ENCODE data around the gene FEM1A. TPM values are rescaled to one million over a fixed set of nuclear protein-coding genes. Genes with fewer than 3 reads are reported as not detected.
"Not testable (repeated sequence)": the region's sequence is repeated elsewhere in the genome, so short reads cannot be mapped to it uniquely, and the experiment has no call there.

FEM1A gene
- total RNA-seq, 2 experiments from 2014 or later = 10.2 to 10.3 TPM

DNA sequence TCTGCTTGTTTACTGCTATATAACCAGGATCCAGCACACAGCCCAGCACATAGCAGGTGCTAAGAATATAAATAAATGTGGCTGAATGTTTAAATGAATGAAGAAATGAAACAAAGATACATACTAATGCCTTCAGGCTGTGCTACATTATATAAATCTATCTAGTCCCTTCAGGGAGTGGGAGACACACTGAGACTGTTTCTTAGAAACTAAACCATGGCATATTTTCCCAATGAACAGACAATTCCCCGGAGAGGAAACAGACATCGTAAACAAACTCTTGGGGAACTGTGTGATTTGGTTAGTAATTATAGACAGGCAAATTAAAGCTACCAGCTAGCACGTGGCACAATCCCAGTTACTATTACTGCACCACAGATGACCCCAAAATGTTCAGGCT is 9.7 kb upstream of the FEM1A start:
- no peaks in the 10 kb centered on the region for H3K36me3 Mint-ChIP-seq (ENCODE audit: low read depth)
- H3K4me1 Mint-ChIP-seq = no peaks in the 10 kb centered on the region
- DNase-seq = no peak
- CTCF ChIA-PET = interaction anchor here (1.8 kb wide), 1 partner anchor 9 kb away, joined by 12 read pairs; the partner anchor contains the start of gene FEM1A
- H3K4me3 Mint-ChIP-seq = no peak overlapping the region
- no peak overlapping the region for H3K27ac Mint-ChIP-seq
- POLR2A ChIA-PET = no interaction called here
- H3K9me3 Mint-ChIP-seq = no peaks in the 10 kb centered on the region
- peaks cover 8% of the 10 kb centered on the region for H3K27me3 Mint-ChIP-seq

DNA sequence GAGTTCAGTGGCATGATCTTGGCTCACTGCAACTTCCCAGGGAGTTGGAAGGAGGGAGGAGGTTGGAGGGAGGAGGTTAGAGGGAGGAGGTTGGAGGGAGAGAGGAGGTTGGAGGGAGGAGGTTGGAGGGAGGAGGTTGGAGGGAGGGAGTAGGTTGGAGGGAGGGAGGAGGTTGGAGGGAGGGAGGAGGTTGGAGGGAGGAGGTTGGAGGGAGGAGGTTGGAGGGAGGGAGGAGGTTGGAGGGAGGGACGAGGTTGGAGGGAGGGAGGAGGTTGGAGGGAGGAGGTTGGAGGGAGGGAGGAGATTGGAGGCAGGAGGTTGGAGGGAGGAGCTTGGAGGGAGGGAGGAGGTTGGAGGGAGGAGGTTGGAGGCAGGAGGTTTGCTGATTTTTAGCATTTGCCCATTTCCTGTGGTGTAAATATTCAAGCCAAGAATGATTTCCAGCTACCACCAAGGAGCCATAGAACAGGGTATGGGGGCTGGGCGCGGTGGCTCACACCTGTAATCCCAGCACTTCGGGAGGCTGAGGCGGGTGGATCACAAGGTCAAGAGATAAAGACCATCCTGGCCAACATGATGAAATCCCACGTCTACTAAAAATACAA is 5.0 kb upstream of the FEM1A start:
- H3K9me3 Mint-ChIP-seq; DNase-seq; H3K27me3 Mint-ChIP-seq; H3K4me1 Mint-ChIP-seq; POLR2A ChIA-PET; H3K4me3 Mint-ChIP-seq; H3K36me3 Mint-ChIP-seq (ENCODE audit: low read depth); H3K27ac Mint-ChIP-seq: not testable (repeated sequence)
- CTCF ChIA-PET = interaction anchor here (0.8 kb wide), 1 partner anchor 23 kb away, joined by 5 read pairs; no protein-coding TSS in a partner anchor

GRCh38 chr19:4792019-4792865 is 708 bp downstream of the FEM1A start:
- H3K4me1 Mint-ChIP-seq = peaks cover 43% of the 10 kb centered on the region
- ChIA-PET POLR2A (interaction anchor here (1.0 to 2.7 kb wide), 8 partner anchors 8 to 830 kb away, joined by 3 to 16 read pairs (median 5); partner anchors contain the start of genes DPP9, PLIN3, SAFB and SAFB2), CTCF (interaction anchor here (0.6 to 4.4 kb wide), 17 partner anchors 9 to 321 kb away, joined by 3 to 93 read pairs (median 5); partner anchors contain the start of genes DPP9, HDGFL2 and KDM4B)
- H3K4me3 Mint-ChIP-seq = peak overlapping the region; percentile 80
- peak overlapping the region; percentile 26 for H3K27ac Mint-ChIP-seq
- H3K27me3 Mint-ChIP-seq, H3K9me3 Mint-ChIP-seq, DNase-seq: not testable (repeated sequence)
- H3K36me3 Mint-ChIP-seq (ENCODE audit: low read depth) = peaks cover 34% of the 10 kb centered on the region

DNA sequence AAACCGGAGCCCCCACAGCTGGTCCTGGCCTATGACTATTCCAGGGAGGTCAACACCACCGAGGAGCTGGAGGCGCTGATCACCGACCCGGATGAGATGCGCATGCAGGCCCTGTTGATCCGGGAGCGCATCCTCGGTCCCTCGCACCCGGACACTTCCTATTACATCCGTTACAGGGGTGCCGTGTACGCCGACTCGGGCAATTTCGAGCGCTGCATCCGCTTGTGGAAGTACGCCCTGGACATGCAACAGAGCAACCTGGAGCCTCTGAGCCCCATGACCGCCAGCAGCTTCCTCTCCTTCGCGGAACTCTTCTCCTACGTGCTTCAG is 1.3 kb downstream of the FEM1A start:
- Mint-ChIP-seq H3K36me3 (ENCODE audit: low read depth) (peaks cover 34% of the 10 kb centered on the region), H3K4me1 (peaks cover 43% of the 10 kb centered on the region), H3K27ac (peak overlapping the region; percentile 16), H3K4me3 (peak overlapping the region; percentile 80)
- not testable (repeated sequence) for DNase-seq, H3K27me3 Mint-ChIP-seq, H3K9me3 Mint-ChIP-seq
- CTCF ChIA-PET = interaction anchor here (1.1 kb wide), 1 partner anchor 17 kb away, joined by 5 read pairs; no protein-coding TSS in a partner anchor
- POLR2A ChIA-PET = interaction anchor here (1.3 kb wide), 1 partner anchor 51 kb away, joined by 3 read pairs; no protein-coding TSS in a partner anchor

- POLR2A ChIA-PET, H3K9me3 Mint-ChIP-seq, H3K27me3 Mint-ChIP-seq, H3K27ac Mint-ChIP-seq, DNase-seq: not testable (repeated sequence)
- Mint-ChIP-seq H3K4me3 (peak overlapping the region; percentile 80), H3K36me3 (ENCODE audit: low read depth) (peaks cover 34% of the 10 kb centered on the region), H3K4me1 (peaks cover 43% of the 10 kb centered on the region)
- CTCF ChIA-PET = interaction anchor here (0.9 kb wide), 1 partner anchor 16 kb away, joined by 3 read pairs; no protein-coding TSS in a partner anchor
Observed at GRCh38 chr19:4793278-4793677, 1.7 kb downstream of the FEM1A start.

DNA sequence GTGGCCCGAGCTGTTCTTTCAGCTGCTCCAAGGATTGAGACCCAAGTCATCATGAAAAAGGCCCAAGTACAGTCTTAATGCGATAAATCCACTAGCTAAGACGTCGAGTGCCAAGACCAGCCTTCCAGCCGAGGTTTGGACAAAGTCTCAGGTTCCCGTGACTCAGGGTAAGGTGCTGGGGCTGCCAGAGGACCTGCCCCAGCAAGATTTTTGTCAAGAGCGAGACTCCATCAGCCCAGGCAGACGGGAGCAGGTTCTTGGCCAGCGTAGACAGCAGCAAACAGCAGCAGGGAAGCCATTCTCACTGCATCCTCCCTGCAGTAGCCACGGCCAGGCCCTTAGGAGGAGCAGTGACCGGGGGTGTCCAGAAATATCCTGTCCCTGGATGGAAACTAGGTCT is 3.4 kb downstream of the FEM1A start:
- ChIA-PET POLR2A (no interaction called here), CTCF (no interaction called here)
- no peak for DNase-seq
- no peaks in the 10 kb centered on the region for H3K27me3 Mint-ChIP-seq
- H3K27ac Mint-ChIP-seq = no peak overlapping the region
- no peaks in the 10 kb centered on the region for H3K9me3 Mint-ChIP-seq
- H3K36me3 Mint-ChIP-seq (ENCODE audit: low read depth) = peaks cover 37% of the 10 kb centered on the region
- H3K4me1 Mint-ChIP-seq = peaks cover 40% of the 10 kb centered on the region
- no peak overlapping the region for H3K4me3 Mint-ChIP-seq

DNA sequence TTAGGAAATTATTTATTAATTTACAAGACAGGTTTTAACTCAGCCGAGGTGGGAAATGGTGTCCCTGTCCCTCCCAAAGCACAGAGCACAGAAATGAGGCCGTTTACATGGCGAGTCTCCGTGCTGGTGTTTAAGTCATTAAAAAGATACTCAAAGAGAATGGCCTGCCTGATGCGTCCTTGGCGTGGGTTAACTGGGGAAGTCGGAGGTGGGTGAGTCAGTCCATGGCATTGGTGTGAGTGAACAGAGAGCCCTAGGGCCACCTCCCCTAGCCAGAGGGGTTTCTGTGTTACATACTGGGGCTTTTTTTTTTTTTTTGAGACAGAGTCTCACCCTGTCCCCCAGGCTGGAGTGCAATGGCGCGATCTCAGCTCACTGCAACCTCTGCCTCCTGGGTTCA is 3.9 kb downstream of the FEM1A start:
- H3K4me3 Mint-ChIP-seq = no peak overlapping the region
- H3K27ac Mint-ChIP-seq = no peak overlapping the region
- peaks cover 39% of the 10 kb centered on the region for H3K4me1 Mint-ChIP-seq
- peaks cover 37% of the 10 kb centered on the region for H3K36me3 Mint-ChIP-seq (ENCODE audit: low read depth)
- no peak for DNase-seq
- CTCF ChIA-PET = no interaction called here
- POLR2A ChIA-PET = no interaction called here
- no peaks in the 10 kb centered on the region for H3K27me3 Mint-ChIP-seq
- H3K9me3 Mint-ChIP-seq = no peaks in the 10 kb centered on the region

- Mint-ChIP-seq H3K9me3 (no peaks in the 10 kb centered on the region), H3K4me3 (no peak overlapping the region), H3K4me1 (peaks cover 9% of the 10 kb centered on the region), H3K27ac (no peak overlapping the region), H3K36me3 (ENCODE audit: low read depth) (peaks cover 15% of the 10 kb centered on the region), H3K27me3 (no peaks in the 10 kb centered on the region)
- DNase-seq = no peak
- CTCF ChIA-PET = interaction anchor here (0.6 to 5.8 kb wide), 4 partner anchors 9 to 73 kb away, joined by 3 to 32 read pairs (median 6); partner anchors contain the start of gene FEM1A
- POLR2A ChIA-PET = interaction anchor here (0.6 to 2.1 kb wide), 2 partner anchors 9 to 128 kb away, joined by 3 to 8 read pairs; partner anchors contain the start of gene FEM1A
Observed at GRCh38 chr19:4800591-4801081, 9.1 kb downstream of the FEM1A start.

GRCh38 chr19:4801085-4801619 is 9.6 kb downstream of the FEM1A start:
- no peak for DNase-seq
- peaks cover 11% of the 10 kb centered on the region for H3K36me3 Mint-ChIP-seq (ENCODE audit: low read depth)
- no peak overlapping the region for H3K4me3 Mint-ChIP-seq
- H3K4me1 Mint-ChIP-seq = peaks cover 7% of the 10 kb centered on the region
- H3K27me3 Mint-ChIP-seq = no peaks in the 10 kb centered on the region
- H3K9me3 Mint-ChIP-seq = no peaks in the 10 kb centered on the region
- H3K27ac Mint-ChIP-seq = no peak overlapping the region
- ChIA-PET CTCF (interaction anchor here (0.6 to 5.8 kb wide), 5 partner anchors 9 to 74 kb away, joined by 3 to 32 read pairs (median 3); partner anchors contain the start of gene FEM1A), POLR2A (interaction anchor here (0.6 to 2.1 kb wide), 2 partner anchors 10 to 128 kb away, joined by 3 to 8 read pairs; partner anchors contain the start of gene FEM1A)

- DNase-seq = no peak
- H3K4me3 Mint-ChIP-seq = no peak overlapping the region
- H3K27me3 Mint-ChIP-seq = no peaks in the 10 kb centered on the region
- CTCF ChIA-PET = interaction anchor here (1.2 kb wide), 1 partner anchor 68 kb away, joined by 4 read pairs; no protein-coding TSS in a partner anchor
- no peaks in the 10 kb centered on the region for H3K4me1 Mint-ChIP-seq
- peaks cover 4% of the 10 kb centered on the region for H3K36me3 Mint-ChIP-seq (ENCODE audit: low read depth)
- H3K27ac Mint-ChIP-seq = no peak overlapping the region
- POLR2A ChIA-PET = interaction anchor here (1.5 kb wide), 1 partner anchor 64 kb away, joined by 3 read pairs; no protein-coding TSS in a partner anchor
- no peaks in the 10 kb centered on the region for H3K9me3 Mint-ChIP-seq
Observed at GRCh38 chr19:4802711-4803110, 11.2 kb downstream of the FEM1A start.

DNA sequence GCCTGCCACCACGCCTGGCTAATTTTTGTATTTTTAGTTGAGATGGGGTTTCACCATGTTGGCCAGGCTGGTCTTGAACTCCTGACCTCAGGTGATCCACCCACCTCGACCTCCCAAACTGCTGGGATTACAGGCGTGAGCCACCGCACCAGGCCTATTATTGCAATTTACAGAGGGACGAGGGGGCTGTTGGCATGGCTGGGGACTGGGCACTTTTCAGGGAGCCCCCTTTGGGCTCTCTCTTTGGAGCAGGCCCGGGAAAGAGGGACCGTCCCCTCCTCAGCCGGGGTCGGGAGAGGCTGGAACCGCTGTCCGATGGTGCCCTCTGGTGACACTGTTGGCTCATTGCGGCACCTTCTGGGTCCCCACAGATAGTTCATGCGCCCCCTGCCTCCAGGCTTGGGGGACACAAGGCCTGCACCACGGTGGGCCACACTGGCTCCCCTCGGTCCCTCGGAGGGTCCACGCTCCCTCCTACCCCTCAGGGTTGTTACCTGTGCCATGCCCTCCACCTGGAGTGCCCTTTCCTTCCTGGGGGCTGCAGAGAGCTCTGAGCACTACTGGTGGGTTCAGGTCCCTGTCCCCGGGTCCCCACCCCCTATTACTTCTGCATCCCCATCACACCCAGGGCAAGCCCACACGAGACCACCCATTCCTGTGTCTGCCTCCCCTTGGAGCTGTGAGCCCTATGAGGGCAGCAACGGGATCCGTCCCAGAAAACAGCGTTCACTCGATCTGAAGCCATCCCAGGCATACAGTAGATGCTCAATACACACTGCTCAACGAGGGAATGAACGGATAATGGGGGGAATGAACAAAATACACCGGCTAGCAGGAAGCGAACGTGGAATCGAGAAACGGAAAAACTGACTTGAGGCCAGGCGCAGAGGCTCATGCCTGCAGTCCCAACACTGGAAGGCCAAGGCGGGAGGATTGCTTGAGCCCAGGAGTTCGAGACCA is 12.5 kb downstream of the FEM1A start:
- H3K9me3 Mint-ChIP-seq = no peaks in the 10 kb centered on the region
- H3K27me3 Mint-ChIP-seq = no peaks in the 10 kb centered on the region
- ChIA-PET POLR2A (interaction anchor here (1.5 kb wide), 1 partner anchor 62 kb away, joined by 3 read pairs; no protein-coding TSS in a partner anchor), CTCF (interaction anchor here (0.6 to 7.9 kb wide), 9 partner anchors 9 to 80 kb away, joined by 3 to 264 read pairs (median 4); partner anchors contain the start of genes DPP9 and FEM1A)
- H3K36me3 Mint-ChIP-seq (ENCODE audit: low read depth) = no peaks in the 10 kb centered on the region
- DNase-seq = peak; percentile 59
- no peak overlapping the region for H3K27ac Mint-ChIP-seq
- no peak overlapping the region for H3K4me3 Mint-ChIP-seq
- no peaks in the 10 kb centered on the region for H3K4me1 Mint-ChIP-seq

GRCh38 chr19:4805140-4805539 is 13.6 kb downstream of the FEM1A start:
- ChIA-PET POLR2A (interaction anchor here (1.3 kb wide), 1 partner anchor 14 kb away, joined by 4 read pairs; the partner anchor contains the start of gene FEM1A), CTCF (interaction anchor here (0.7 to 7.9 kb wide), 9 partner anchors 8 to 226 kb away, joined by 3 to 264 read pairs (median 5); partner anchors contain the start of genes DPP9 and FEM1A)
- H3K27ac Mint-ChIP-seq; DNase-seq; H3K4me3 Mint-ChIP-seq; H3K36me3 Mint-ChIP-seq (ENCODE audit: low read depth); H3K9me3 Mint-ChIP-seq; H3K4me1 Mint-ChIP-seq; H3K27me3 Mint-ChIP-seq: not testable (repeated sequence)

Measured in activated CD4-positive, alpha-beta memory T cell treated with anti-CD3 and anti-CD28 coated beads, Interleukin-2, amount 10 ng/mL, durations not matched to agents 7 days and 5 days (primary cell).